Measurements from ENCODE around the gene RAB11FIP4.

RAB11FIP4 gene

GRCh38 chr17:31486351-31487062, 95.0 kb downstream of the RAB11FIP4 start:
- TF ChIP-seq, protein P1, sequence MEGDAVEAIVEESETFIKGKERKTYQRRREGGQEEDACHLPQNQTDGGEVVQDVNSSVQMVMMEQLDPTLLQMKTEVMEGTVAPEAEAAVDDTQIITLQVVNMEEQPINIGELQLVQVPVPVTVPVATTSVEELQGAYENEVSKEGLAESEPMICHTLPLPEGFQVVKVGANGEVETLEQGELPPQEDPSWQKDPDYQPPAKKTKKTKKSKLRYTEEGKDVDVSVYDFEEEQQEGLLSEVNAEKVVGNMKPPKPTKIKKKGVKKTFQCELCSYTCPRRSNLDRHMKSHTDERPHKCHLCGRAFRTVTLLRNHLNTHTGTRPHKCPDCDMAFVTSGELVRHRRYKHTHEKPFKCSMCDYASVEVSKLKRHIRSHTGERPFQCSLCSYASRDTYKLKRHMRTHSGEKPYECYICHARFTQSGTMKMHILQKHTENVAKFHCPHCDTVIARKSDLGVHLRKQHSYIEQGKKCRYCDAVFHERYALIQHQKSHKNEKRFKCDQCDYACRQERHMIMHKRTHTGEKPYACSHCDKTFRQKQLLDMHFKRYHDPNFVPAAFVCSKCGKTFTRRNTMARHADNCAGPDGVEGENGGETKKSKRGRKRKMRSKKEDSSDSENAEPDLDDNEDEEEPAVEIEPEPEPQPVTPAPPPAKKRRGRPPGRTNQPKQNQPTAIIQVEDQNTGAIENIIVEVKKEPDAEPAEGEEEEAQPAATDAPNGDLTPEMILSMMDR (IDR thresholded peaks at IDR 0.05; ENCODE audit: low read length, missing control alignments) = no peak
- H3K4me3 ChIP-seq (replicated peaks; ENCODE audit: low read depth, low read length) = no peak overlapping the region
- DNase-seq (ENCODE audit: low read depth) = no peak

DNA sequence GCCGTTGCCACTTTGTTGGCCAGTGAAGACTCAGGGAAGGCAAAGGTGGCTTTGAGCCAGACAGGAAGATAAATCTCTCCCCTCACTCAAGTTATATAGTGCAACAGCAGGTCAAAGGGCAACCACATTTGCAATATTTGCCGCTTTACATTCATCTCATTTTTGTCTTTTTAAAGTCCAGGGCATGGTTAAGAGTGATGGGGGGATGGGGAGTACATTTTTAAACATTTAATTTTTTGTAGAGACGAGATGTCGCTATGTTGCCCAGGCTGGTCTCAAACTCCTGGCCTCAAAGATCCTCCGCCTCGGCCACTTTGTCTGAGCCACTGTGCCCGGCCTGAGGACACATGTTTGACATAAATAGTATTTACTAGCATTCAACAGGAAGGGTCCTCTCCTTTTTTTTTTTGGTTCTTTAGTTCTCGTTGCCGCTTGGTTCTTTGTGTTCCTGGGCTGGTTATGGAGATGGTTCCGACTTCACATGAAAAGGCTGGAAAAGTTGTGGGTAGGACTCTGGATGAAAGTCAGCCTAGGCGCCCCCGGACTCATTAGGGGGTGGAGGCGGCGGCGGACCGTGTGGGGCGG, 95.7 kb downstream of the RAB11FIP4 start:
- TF ChIP-seq, protein P1 (IDR thresholded peaks at IDR 0.05; ENCODE audit: low read length, missing control alignments) = no peak
- H3K4me3 ChIP-seq (replicated peaks; ENCODE audit: low read depth, low read length) = peak overlapping the region; percentile 19

GRCh38 chr17:31487648-31488263, 96.3 kb downstream of the RAB11FIP4 start:
- peak; percentile 22 for DNase-seq (ENCODE audit: low read depth)
- peak overlapping the region; percentile 19 for H3K4me3 ChIP-seq (replicated peaks; ENCODE audit: low read depth, low read length)
- TF ChIP-seq, protein P1 (IDR thresholded peaks at IDR 0.05; ENCODE audit: low read length, missing control alignments) = no peak

More for the DNA sequence above, 95.7 kb downstream of the RAB11FIP4 start:
- DNase-seq (ENCODE audit: low read depth) = no peak

- DNase-seq (ENCODE audit: low read depth) = no peak
- H3K4me3 ChIP-seq (replicated peaks; ENCODE audit: low read depth, low read length) = no peak overlapping the region
- TF ChIP-seq, protein P1 (IDR thresholded peaks at IDR 0.05; ENCODE audit: low read length, missing control alignments) = no peak
These were observed 96.9 kb downstream of the RAB11FIP4 start for GRCh38 chr17:31488264-31488981.

- no peak for DNase-seq (ENCODE audit: low read depth)
- no peak overlapping the region for H3K4me3 ChIP-seq (replicated peaks; ENCODE audit: low read depth, low read length)
- TF ChIP-seq, protein P1 (IDR thresholded peaks at IDR 0.05; ENCODE audit: low read length, missing control alignments) = no peak
These were observed 97.5 kb downstream of the RAB11FIP4 start for GRCh38 chr17:31488982-31489294.

DNA sequence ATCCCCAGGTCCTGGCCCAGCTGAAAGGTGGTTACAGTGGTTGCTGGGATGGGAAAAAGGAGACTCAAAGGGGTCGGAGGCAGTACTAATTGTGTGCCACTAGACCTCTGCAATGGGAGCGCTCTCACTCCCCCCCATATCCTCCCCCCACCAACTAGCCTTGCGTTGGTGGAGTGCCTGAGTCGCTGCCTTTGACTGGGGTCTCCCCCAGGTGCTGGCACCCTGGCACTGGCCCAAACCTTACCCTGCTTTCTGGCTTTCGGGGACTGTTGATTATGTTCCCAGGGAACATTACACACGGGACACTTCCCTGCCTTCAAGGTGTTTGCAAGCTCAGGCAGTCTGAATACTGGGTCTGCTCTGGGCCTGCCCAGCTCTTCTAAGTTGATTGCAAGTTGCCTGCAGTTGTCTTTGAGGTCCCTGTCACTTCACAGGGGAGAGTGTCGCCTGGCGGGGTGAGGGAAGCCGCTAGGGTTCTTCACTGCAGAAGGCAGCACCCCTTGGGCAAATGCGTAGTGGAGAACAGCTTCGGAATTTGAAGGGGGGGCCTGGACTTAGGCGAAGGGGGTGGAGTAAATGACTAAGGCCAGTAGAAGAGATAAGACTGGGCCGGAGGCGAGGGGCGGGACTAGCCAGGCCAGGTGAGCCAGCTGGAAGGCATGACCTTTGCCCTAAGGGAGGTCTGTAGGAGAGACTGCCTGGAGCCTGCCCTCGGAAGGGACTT, 98.0 kb downstream of the RAB11FIP4 start:
- TF ChIP-seq, protein P1 (IDR thresholded peaks at IDR 0.05; ENCODE audit: low read length, missing control alignments) = no peak
- no peak for DNase-seq (ENCODE audit: low read depth)
- H3K4me3 ChIP-seq (replicated peaks; ENCODE audit: low read depth, low read length) = no peak overlapping the region

All from fibroblast of pulmonary artery (primary cell).